Lung (tissue), 12 donors: Measurements from ENCODE around the gene ADAMTS3. TPM values are rescaled to one million over a fixed set of nuclear protein-coding genes. Genes with fewer than 3 reads are reported as not detected.

ENCODE experiments used
- ATAC-seq: fragments of 200-7000 bp; cut with Tn5 transposase; one replicate; pipeline ENCODE4 v1.9.1; 2020; ENCODE audit warnings: moderate number of reproducible peaks; ENCODE audit not compliant: insufficient read depth, low FRiP score
- DNase-seq, 3 donors: peaks; one replicate each; pipeline ENCODE4 v3.0.0-alpha.2; 2013 to 2017
- H3K27ac ChIP-seq, 2 donors: one replicate each; pipeline ENCODE4 v1.5.1; 2013; ENCODE audit warnings: mild to moderate bottlenecking in 2 of 2, moderate library complexity in 2 of 2, control low read depth in 1 of 2, inconsistent platforms in 1 of 2, low read depth in 1 of 2, low read length in 1 of 2
- H3K27me3 ChIP-seq, 3 donors: one replicate each; pipeline ENCODE4 v1.5.1; 2013; ENCODE audit warnings: low read length in 2 of 3; ENCODE audit not compliant: control insufficient read depth in 3 of 3, insufficient read depth in 3 of 3
- H3K36me3 ChIP-seq, 4 donors: one replicate each; pipeline ENCODE4 v1.5.1; 2013; ENCODE audit warnings: low read length in 4 of 4, mild to moderate bottlenecking in 1 of 4, moderate library complexity in 1 of 4; ENCODE audit not compliant: control insufficient read depth in 4 of 4, insufficient read depth in 4 of 4
- H3K4me1 ChIP-seq, 5 donors: one replicate each; pipeline ENCODE4 v1.5.1; 2013; ENCODE audit warnings: low read length in 5 of 5, mild to moderate bottlenecking in 2 of 5, moderate library complexity in 1 of 5; ENCODE audit not compliant: control insufficient read depth in 5 of 5, insufficient read depth in 5 of 5
- H3K4me3 ChIP-seq: one replicate; pipeline ENCODE4 v1.5.1; 2013; ENCODE audit warnings: mild to moderate bottlenecking, control low read depth, moderate library complexity
- H3K9ac ChIP-seq, 2 donors: one replicate each; pipeline ENCODE4 v1.5.1; 2013; ENCODE audit warnings: low read length in 2 of 2, control low read depth in 1 of 2; ENCODE audit not compliant: insufficient read depth in 1 of 2
- H3K9me3 ChIP-seq, 4 donors: one replicate each; pipeline ENCODE4 v1.5.1; 2013; ENCODE audit warnings: low read length in 3 of 4, mild to moderate bottlenecking in 1 of 4, moderate library complexity in 1 of 4; ENCODE audit not compliant: control insufficient read depth in 4 of 4, insufficient read depth in 3 of 4
- WGBS, 2 donors: extraction: QIAGEN DNeasy Blood & Tissue Kit; methylation state at CpG; one replicate each; pipeline ENCODE4 v1.1.7; 2013; 5-methylcytosine and 5-hydroxymethylcytosine counted together
- polyA plus RNA-seq, 2 donors: library from polyadenylated mRNA; stranded (reverse); fragments of 200-250 nt; gene quantifications; one replicate each; pipeline ENCODE4 v1.2.1, GENCODE V29; 2013
- total RNA-seq, 2 donors: library from RNA; depleted of rRNA in 1 of 2; stranded (reverse); fragments of >200 nt in 1 of 2; gene quantifications; one replicate each; pipeline ENCODE4 v1.2.1, GENCODE V29; 2014 to 2021
- TF ChIP-seq, protein P1 (sequence below): IDR thresholded peaks from 2 replicates; pipeline ENCODE4 v1.5.1; 2012; ENCODE audit warnings: mild to moderate bottlenecking; ENCODE audit errors: control extremely low read depth, extremely low read depth
- donor health status: control.
- donor health status: control.
- donor health status: Bipolar disorder and iron deficiency.
- donor health status: healthy.
- donor health status: DM: yes; HTN: yes; CAD: no.

Gene ADAMTS3
- total and polyA plus RNA-seq, 4 donors, result 1.1 to 12.9 (median 2.1) TPM

DNA sequence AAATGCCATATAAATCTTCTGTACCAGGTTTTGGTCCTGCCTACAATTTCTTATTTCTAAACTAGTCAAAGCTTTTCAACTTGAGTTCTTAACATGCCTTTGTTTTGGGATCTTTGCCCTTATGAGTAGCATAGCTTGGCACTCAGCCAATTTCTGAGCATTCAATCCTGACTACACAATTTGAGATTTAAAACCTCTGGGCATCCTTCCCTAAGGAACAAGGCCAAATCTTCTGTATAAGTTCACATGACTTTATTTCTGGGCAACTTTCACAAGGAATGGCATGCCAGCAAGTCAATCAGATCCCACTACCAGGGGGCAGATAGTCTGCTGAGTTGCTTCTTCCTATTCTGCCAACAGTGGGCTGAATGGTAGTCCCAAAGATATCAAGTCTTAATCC lies 254.2 kb downstream of the ADAMTS3 start:
- TF ChIP-seq, protein P1, sequence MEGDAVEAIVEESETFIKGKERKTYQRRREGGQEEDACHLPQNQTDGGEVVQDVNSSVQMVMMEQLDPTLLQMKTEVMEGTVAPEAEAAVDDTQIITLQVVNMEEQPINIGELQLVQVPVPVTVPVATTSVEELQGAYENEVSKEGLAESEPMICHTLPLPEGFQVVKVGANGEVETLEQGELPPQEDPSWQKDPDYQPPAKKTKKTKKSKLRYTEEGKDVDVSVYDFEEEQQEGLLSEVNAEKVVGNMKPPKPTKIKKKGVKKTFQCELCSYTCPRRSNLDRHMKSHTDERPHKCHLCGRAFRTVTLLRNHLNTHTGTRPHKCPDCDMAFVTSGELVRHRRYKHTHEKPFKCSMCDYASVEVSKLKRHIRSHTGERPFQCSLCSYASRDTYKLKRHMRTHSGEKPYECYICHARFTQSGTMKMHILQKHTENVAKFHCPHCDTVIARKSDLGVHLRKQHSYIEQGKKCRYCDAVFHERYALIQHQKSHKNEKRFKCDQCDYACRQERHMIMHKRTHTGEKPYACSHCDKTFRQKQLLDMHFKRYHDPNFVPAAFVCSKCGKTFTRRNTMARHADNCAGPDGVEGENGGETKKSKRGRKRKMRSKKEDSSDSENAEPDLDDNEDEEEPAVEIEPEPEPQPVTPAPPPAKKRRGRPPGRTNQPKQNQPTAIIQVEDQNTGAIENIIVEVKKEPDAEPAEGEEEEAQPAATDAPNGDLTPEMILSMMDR, result no peak
- Histone ChIP-seq H3K27ac (no peak overlapping the region), H3K36me3 (no peaks in the 10 kb centered on the region), H3K4me1 (peaks cover 0 to 25% (median 12%) of the 10 kb centered on the region in 5 donors), H3K9ac (no peak overlapping the region), H3K9me3 (no peaks in the 10 kb centered on the region), H3K27me3 (no peaks in the 10 kb centered on the region), H3K4me3 (no peak overlapping the region)
- DNase-seq (peak; percentile 71 to 92 (median 91)), ATAC-seq (no peak)

DNA sequence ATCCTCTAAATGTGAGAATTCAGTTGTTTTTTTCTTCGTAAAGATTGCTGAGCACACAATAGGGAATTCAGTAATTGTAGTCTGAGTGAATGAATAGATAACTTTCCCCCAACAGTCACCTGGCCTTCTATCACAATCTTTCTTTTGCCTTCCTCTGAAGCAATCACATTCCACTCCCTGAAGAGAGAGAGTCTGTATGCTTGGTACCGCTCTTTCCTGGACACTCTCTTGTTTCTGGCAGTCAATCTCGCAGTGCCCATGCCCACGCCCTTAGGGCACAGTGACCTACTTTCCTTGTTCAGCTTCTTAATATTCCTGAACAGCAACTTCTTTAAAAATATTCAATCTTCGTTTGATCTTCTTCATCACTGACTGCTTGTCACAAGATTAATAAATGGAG lies 255.9 kb downstream of the ADAMTS3 start:
- ATAC-seq (no peak), DNase-seq (no peak)
- Histone ChIP-seq H3K9ac (no peak overlapping the region), H3K27ac (no peak overlapping the region), H3K4me1 (peaks cover 0 to 25% (median 12%) of the 10 kb centered on the region in 5 donors), H3K9me3 (no peaks in the 10 kb centered on the region), H3K36me3 (no peaks in the 10 kb centered on the region), H3K27me3 (no peaks in the 10 kb centered on the region), H3K4me3 (no peak overlapping the region)
- TF ChIP-seq, protein P1, result no peak
- WGBS, 2 donors, result 66 to 89% methylated on average over 5 of the region's 5 CpGs

DNA sequence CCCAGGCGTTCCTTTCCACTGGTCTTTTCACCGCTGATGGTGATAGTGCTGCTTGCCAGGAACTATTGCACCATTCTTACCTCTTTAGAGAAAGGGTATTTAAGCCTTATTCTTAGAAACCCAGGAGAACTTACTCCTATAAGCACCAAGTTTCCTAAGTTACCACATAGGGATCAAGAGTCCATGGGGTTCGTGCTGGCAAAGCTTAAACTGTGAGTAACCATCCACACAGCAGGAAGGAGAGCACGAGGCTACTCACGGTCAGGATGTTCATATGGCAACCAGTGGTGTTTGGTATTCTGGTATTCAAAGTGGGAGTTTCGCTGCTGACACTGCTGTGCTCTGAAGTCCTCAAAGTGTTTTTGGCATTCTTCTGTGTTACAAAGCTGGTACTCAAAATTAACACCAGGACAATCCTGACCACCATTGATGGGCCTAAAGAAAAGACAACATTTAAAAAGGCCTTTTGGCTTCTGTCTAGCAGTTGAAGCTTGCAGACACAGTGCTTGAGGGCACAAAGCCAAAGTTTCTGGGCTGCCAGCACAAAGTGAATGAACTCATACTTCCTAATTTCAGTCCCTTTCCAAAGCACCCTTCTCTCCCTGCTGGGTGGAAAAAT lies 256.9 kb downstream of the ADAMTS3 start:
- peak overlapping the region in 1 of 2 donors; percentile 3 for H3K9ac ChIP-seq

More for the DNA sequence above, 256.9 kb downstream of the ADAMTS3 start:
- peak; percentile 91 for ATAC-seq
- Histone ChIP-seq H3K27ac (peak overlapping the region; percentile 39 to 77), H3K9me3 (no peaks in the 10 kb centered on the region), H3K27me3 (no peaks in the 10 kb centered on the region), H3K4me1 (peaks cover 0 to 25% (median 12%) of the 10 kb centered on the region in 5 donors), H3K36me3 (no peaks in the 10 kb centered on the region), H3K4me3 (no peak overlapping the region)
- 40 to 57% methylated on average over 6 of the region's 6 CpGs for WGBS, 2 donors
- TF ChIP-seq, protein P1, result no peak
- DNase-seq, result peak; percentile 74 to 93 (median 90)
